ENCODE results near the gene COL5A3.

COL5A3 gene

GRCh38 chr19:9968820-9969687 lies 41.2 kb downstream of the COL5A3 start:
- DNase-seq (ENCODE audit: low spot score) = no peak
- no peaks in the 10 kb centered on the region for H3K4me1 ChIP-seq (ENCODE audit: insufficient read depth, poor library complexity, severe bottlenecking)
- no peak overlapping the region for H3K27ac ChIP-seq (ENCODE audit: poor library complexity, severe bottlenecking)
- peaks cover 10% of the 10 kb centered on the region for H3K27me3 ChIP-seq (ENCODE audit: insufficient read depth, poor library complexity, severe bottlenecking)
- no peak for TF ChIP-seq CTCF (IDR thresholded peaks at IDR 0.05; ENCODE audit: poor library complexity, severe bottlenecking)
- H3K4me3 ChIP-seq (ENCODE audit: severe bottlenecking) = no peak overlapping the region
- no peaks in the 10 kb centered on the region for H3K9me3 ChIP-seq (ENCODE audit: severe bottlenecking)
- no peak for ATAC-seq (ENCODE audit: low read depth)
- no peaks in the 10 kb centered on the region for H3K36me3 ChIP-seq (ENCODE audit: low read depth)

GRCh38 chr19:9967326-9967725 lies 43.0 kb downstream of the COL5A3 start:
- no peak for ATAC-seq (ENCODE audit: low read depth)
- no peaks in the 10 kb centered on the region for H3K4me1 ChIP-seq (ENCODE audit: insufficient read depth, poor library complexity, severe bottlenecking)
- no peaks in the 10 kb centered on the region for H3K36me3 ChIP-seq (ENCODE audit: low read depth)
- no peaks in the 10 kb centered on the region for H3K9me3 ChIP-seq (ENCODE audit: severe bottlenecking)
- TF ChIP-seq CTCF (IDR thresholded peaks at IDR 0.05; ENCODE audit: poor library complexity, severe bottlenecking) = no peak
- peaks cover 10% of the 10 kb centered on the region for H3K27me3 ChIP-seq (ENCODE audit: insufficient read depth, poor library complexity, severe bottlenecking)
- no peak overlapping the region for H3K4me3 ChIP-seq (ENCODE audit: severe bottlenecking)
- H3K27ac ChIP-seq (ENCODE audit: poor library complexity, severe bottlenecking) = no peak overlapping the region
- DNase-seq (ENCODE audit: low spot score) = no peak

GRCh38 chr19:9966448-9966847 lies 43.9 kb downstream of the COL5A3 start:
- no peak overlapping the region for H3K27ac ChIP-seq (ENCODE audit: poor library complexity, severe bottlenecking)
- no peaks in the 10 kb centered on the region for H3K4me1 ChIP-seq (ENCODE audit: insufficient read depth, poor library complexity, severe bottlenecking)
- ATAC-seq (ENCODE audit: low read depth) (no peak), DNase-seq (ENCODE audit: low spot score) (no peak)
- no peak for TF ChIP-seq CTCF (IDR thresholded peaks at IDR 0.05; ENCODE audit: poor library complexity, severe bottlenecking)
- H3K36me3 ChIP-seq (ENCODE audit: low read depth) = no peaks in the 10 kb centered on the region
- H3K4me3 ChIP-seq (ENCODE audit: severe bottlenecking) = no peak overlapping the region
- H3K9me3 ChIP-seq (ENCODE audit: severe bottlenecking) = no peaks in the 10 kb centered on the region
- peaks cover 10% of the 10 kb centered on the region for H3K27me3 ChIP-seq (ENCODE audit: insufficient read depth, poor library complexity, severe bottlenecking)

GRCh38 chr19:9966024-9966423 lies 44.3 kb downstream of the COL5A3 start:
- H3K4me3 ChIP-seq (ENCODE audit: severe bottlenecking) = no peak overlapping the region
- DNase-seq (ENCODE audit: low spot score) (no peak), ATAC-seq (ENCODE audit: low read depth) (no peak)
- H3K27ac ChIP-seq (ENCODE audit: poor library complexity, severe bottlenecking) = no peak overlapping the region
- peaks cover 10% of the 10 kb centered on the region for H3K27me3 ChIP-seq (ENCODE audit: insufficient read depth, poor library complexity, severe bottlenecking)
- no peak for TF ChIP-seq CTCF (IDR thresholded peaks at IDR 0.05; ENCODE audit: poor library complexity, severe bottlenecking)
- H3K36me3 ChIP-seq (ENCODE audit: low read depth) = no peaks in the 10 kb centered on the region
- no peaks in the 10 kb centered on the region for H3K4me1 ChIP-seq (ENCODE audit: insufficient read depth, poor library complexity, severe bottlenecking)
- H3K9me3 ChIP-seq (ENCODE audit: severe bottlenecking) = no peaks in the 10 kb centered on the region
